WTC11 (cell line): Measurements from ENCODE around the gene RACK1. TPM values are rescaled to one million over a fixed set of nuclear protein-coding genes. Genes with fewer than 3 reads are reported as not detected.

Experiments
- ATAC-seq: fragments of 200-7000 bp; cut with Tn5 transposase; 2 replicates; pipeline ENCODE4 v1.10.0; 2021; ENCODE audit warnings: mild to moderate bottlenecking, moderate library complexity
- CTCF ChIA-PET: fragments of 300-600 bp; sonication (Branson Sonifier 250); formaldehyde crosslinking; loops from one replicate; lab custom pipeline; 2021; ENCODE audit warnings: antibody characterized with exemption; lab: Charles Lee
- POLR2A ChIA-PET: fragments of 350-600 bp; sonication (Branson Sonifier 250); formaldehyde crosslinking; loops from one replicate; lab custom pipeline; 2021; ENCODE audit warnings: antibody characterized with exemption; lab: Charles Lee
- DNase-seq: peaks from one replicate; pipeline ENCODE4 v3.0.0; 2021; ENCODE audit warnings: low spot score
- H3K27ac Mint-ChIP-seq: 2 replicates; pipeline ENCODE4 v1.8.0; 2021; ENCODE audit warnings: mixed read lengths
- H3K27me3 Mint-ChIP-seq: 2 replicates; pipeline ENCODE4 v1.8.0; 2021; ENCODE audit warnings: low read depth, mild to moderate bottlenecking, moderate library complexity, mixed read lengths
- H3K36me3 Mint-ChIP-seq: 2 replicates; pipeline ENCODE4 v1.8.0; 2021; ENCODE audit warnings: mixed read lengths
- H3K4me1 Mint-ChIP-seq: 2 replicates; pipeline ENCODE4 v1.8.0; 2022; ENCODE audit warnings: mixed read lengths
- H3K4me3 Mint-ChIP-seq: 2 replicates; pipeline ENCODE4 v1.8.0; 2021; ENCODE audit warnings: mild to moderate bottlenecking, moderate library complexity, mixed read lengths
- H3K9me3 Mint-ChIP-seq: 2 replicates; pipeline ENCODE4 v1.8.0; 2021; ENCODE audit warnings: mixed read lengths
- ATF1 ChIP-seq: sonication (generic); formaldehyde crosslinking; IDR thresholded peaks from 2 replicates; pipeline ENCODE4 v1.8.1; 2023; ENCODE audit warnings: mild to moderate bottlenecking, moderate library complexity, missing genetic modification reagents
- FOXJ3 ChIP-seq: sonication (generic); formaldehyde crosslinking; IDR thresholded peaks from 2 replicates; pipeline ENCODE4 v1.9.0; 2021; ENCODE audit warnings: missing genetic modification reagents, mild to moderate bottlenecking, borderline replicate concordance
- FOXK1 ChIP-seq: sonication (generic); formaldehyde crosslinking; IDR thresholded peaks from 2 replicates; pipeline ENCODE4 v1.8.0; 2022; ENCODE audit warnings: mild to moderate bottlenecking, moderate library complexity, missing genetic modification reagents
- FOXP1 ChIP-seq: sonication (generic); formaldehyde crosslinking; IDR thresholded peaks from 2 replicates; pipeline ENCODE4 v1.8.0; 2022; ENCODE audit warnings: missing genetic modification reagents, mild to moderate bottlenecking, moderate library complexity, borderline replicate concordance
- GABPB1 ChIP-seq: sonication (generic); formaldehyde crosslinking; IDR thresholded peaks from 2 replicates; pipeline ENCODE4 v1.8.1; 2023; ENCODE audit warnings: mild to moderate bottlenecking, missing genetic modification reagents
- JUN ChIP-seq: sonication (generic); formaldehyde crosslinking; IDR thresholded peaks from 2 replicates; pipeline ENCODE4 v1.8.0; 2023; ENCODE audit warnings: mild to moderate bottlenecking, missing genetic modification reagents
- NFATC4 ChIP-seq: fragments of 250-450 bp; sonication (Bioruptor Pico); IDR thresholded peaks from 2 replicates; pipeline ENCODE4 v1.9.0; 2021; ENCODE audit warnings: mild to moderate bottlenecking
- RELA ChIP-seq: sonication (generic); formaldehyde crosslinking; IDR thresholded peaks from 2 replicates; pipeline ENCODE4 v1.8.1; 2022; ENCODE audit warnings: missing genetic modification reagents, mild to moderate bottlenecking, borderline replicate concordance
- SMAD3 ChIP-seq: sonication (generic); formaldehyde crosslinking; IDR thresholded peaks from 2 replicates; pipeline ENCODE4 v1.8.0; 2022; ENCODE audit warnings: missing genetic modification reagents, mild to moderate bottlenecking, borderline replicate concordance
- SOX15 ChIP-seq: fragments of 250-450 bp; sonication (Bioruptor Pico); IDR thresholded peaks from 2 replicates; pipeline ENCODE4 v1.9.0; 2021; ENCODE audit warnings: mild to moderate bottlenecking
- TEAD4 ChIP-seq: sonication (generic); formaldehyde crosslinking; IDR thresholded peaks from 2 replicates; pipeline ENCODE4 v1.8.0; 2022; ENCODE audit warnings: mild to moderate bottlenecking, missing genetic modification reagents
- TP53 ChIP-seq: sonication (generic); formaldehyde crosslinking; IDR thresholded peaks from 2 replicates; pipeline ENCODE4 v1.8.1; 2023; ENCODE audit warnings: mild to moderate bottlenecking, missing genetic modification reagents
- ZBTB21 ChIP-seq: sonication (generic); formaldehyde crosslinking; IDR thresholded peaks from 2 replicates; pipeline ENCODE4 v1.8.1; 2023; ENCODE audit warnings: mild to moderate bottlenecking, missing genetic modification reagents, borderline replicate concordance
- ZNF263 ChIP-seq: sonication (generic); formaldehyde crosslinking; IDR thresholded peaks from 2 replicates; pipeline ENCODE4 v1.8.1; 2022; ENCODE audit warnings: low read depth, mild to moderate bottlenecking, moderate library complexity, missing genetic modification reagents
- ZNF671 ChIP-seq: fragments of 250-450 bp; sonication (Bioruptor Pico); IDR thresholded peaks from 2 replicates; pipeline ENCODE4 v1.8.0; 2021; ENCODE audit warnings: mild to moderate bottlenecking
- total RNA-seq: library from RNA; stranded (reverse); gene quantifications from 3 replicates; pipeline ENCODE4 v1.2.3, GENCODE V29; 2021
- TF ChIP-seq, protein P1 (sequence below): sonication (generic); formaldehyde crosslinking; IDR thresholded peaks from 2 replicates; pipeline ENCODE4 v1.8.0; 2022; ENCODE audit warnings: mild to moderate bottlenecking, missing genetic modification reagents
- TF ChIP-seq, protein P2 (sequence below): sonication (generic); formaldehyde crosslinking; conservative IDR thresholded peaks from 2 replicates; pipeline ENCODE4 v1.8.1; 2023; ENCODE audit warnings: mild to moderate bottlenecking, low read depth, missing genetic modification reagents, moderate library complexity
- TF ChIP-seq, protein P3 (sequence below): sonication (generic); formaldehyde crosslinking; IDR thresholded peaks from 2 replicates; pipeline ENCODE4 v1.8.1; 2023; ENCODE audit warnings: mild to moderate bottlenecking, missing genetic modification reagents, borderline replicate concordance
- TF ChIP-seq, protein P4 (sequence below): fragments of 250-450 bp; sonication (Bioruptor Pico); IDR thresholded peaks from 2 replicates; pipeline ENCODE4 v1.8.0; 2021; ENCODE audit warnings: mild to moderate bottlenecking
- TF ChIP-seq, protein P5 (sequence below): sonication (generic); formaldehyde crosslinking; conservative IDR thresholded peaks from 2 replicates; pipeline ENCODE4 v1.8.1; 2022; ENCODE audit warnings: mild to moderate bottlenecking, missing genetic modification reagents

Gene RACK1
- total RNA-seq, 1 experiment from 2014 or later, result 2,360 TPM

- ATAC-seq, result peak; percentile 5
- TF ChIP-seq TP53 (CRISPR knock-in tag) (no peak), JUN (no peak), FOXP1 (CRISPR knock-in tag) (0 out of 2 replicates have a peak, but pooled peaks have one; percentile 8), TEAD4 (CRISPR knock-in tag) (no peak), FOXK1 (CRISPR knock-in tag) (peak; percentile 37; the same call in 1 of the 2 replicates)
- TF ChIP-seq, protein P1, sequence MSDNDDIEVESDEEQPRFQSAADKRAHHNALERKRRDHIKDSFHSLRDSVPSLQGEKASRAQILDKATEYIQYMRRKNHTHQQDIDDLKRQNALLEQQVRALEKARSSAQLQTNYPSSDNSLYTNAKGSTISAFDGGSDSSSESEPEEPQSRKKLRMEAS (CRISPR knock-in tag), result no peak
- POLR2A ChIA-PET, result interaction anchor here (0.8 to 3.3 kb wide), 3 partner anchors 14 to 54 kb away, joined by 3 to 24 read pairs (median 4); partner anchors contain the start of gene TRIM52
Observed at GRCh38 chr5:181245427-181246275, 1.9 kb upstream of the RACK1 start.

DNA sequence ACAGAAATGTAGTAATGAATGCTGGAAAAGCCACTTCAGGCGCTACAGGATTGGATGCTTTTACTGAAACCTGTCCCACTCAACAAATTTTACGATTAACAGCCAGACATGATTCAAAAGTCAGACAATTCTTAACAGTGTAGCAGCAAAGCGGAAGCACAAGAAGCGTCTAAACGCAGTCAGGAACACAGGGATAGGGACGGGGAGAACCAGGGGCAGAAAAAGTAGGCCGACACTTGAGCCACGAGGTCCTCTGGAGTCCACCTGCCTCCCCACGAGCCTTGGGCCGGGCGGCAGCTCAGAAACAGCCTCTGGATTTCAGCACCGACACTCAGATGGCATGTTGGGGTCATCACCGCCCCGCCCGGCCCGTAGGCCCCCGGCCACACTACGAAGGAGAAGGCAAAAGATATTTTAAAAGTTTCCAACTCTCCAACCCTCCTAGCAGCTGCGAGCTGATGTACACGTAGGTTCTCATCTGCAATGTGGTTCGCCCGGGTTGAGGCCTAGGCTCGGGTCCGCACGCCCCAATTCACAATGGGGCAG, 615 bp downstream of the RACK1 start:
- ChIA-PET POLR2A (interaction anchor here (0.7 to 1.5 kb wide), 3 partner anchors 20 to 29 kb away, joined by 3 to 4 read pairs (median 4); partner anchors contain the start of gene TRIM41), CTCF (no interaction called here)
- Mint-ChIP-seq H3K4me3 (peak overlapping the region; percentile 99), H3K9me3 (no peaks in the 10 kb centered on the region), H3K4me1 (peaks cover 44% of the 10 kb centered on the region), H3K36me3 (peaks cover 56% of the 10 kb centered on the region), H3K27ac (peak overlapping the region; percentile 100), H3K27me3 (no peaks in the 10 kb centered on the region; the same call in 1 of the 2 replicates)
- no peak for DNase-seq
- TF ChIP-seq TEAD4 (CRISPR knock-in tag) (no peak), FOXP1 (CRISPR knock-in tag) (0 out of 2 replicates have a peak, but pooled peaks have one; percentile 79), TP53 (CRISPR knock-in tag) (no peak), NFATC4 (CRISPR knock-in tag) (no peak), ZNF671 (no peak), ATF1 (no peak), GABPB1 (CRISPR knock-in tag) (no peak), SMAD3 (CRISPR knock-in tag) (no peak), FOXJ3 (CRISPR knock-in tag) (no peak), JUN (peak; percentile 17; the same call in 1 of the 2 replicates), ZBTB21 (CRISPR knock-in tag) (no peak), ZNF263 (CRISPR knock-in tag) (no peak), SOX15 (CRISPR knock-in tag) (no peak), RELA (no peak)
- TF ChIP-seq, protein P2, sequence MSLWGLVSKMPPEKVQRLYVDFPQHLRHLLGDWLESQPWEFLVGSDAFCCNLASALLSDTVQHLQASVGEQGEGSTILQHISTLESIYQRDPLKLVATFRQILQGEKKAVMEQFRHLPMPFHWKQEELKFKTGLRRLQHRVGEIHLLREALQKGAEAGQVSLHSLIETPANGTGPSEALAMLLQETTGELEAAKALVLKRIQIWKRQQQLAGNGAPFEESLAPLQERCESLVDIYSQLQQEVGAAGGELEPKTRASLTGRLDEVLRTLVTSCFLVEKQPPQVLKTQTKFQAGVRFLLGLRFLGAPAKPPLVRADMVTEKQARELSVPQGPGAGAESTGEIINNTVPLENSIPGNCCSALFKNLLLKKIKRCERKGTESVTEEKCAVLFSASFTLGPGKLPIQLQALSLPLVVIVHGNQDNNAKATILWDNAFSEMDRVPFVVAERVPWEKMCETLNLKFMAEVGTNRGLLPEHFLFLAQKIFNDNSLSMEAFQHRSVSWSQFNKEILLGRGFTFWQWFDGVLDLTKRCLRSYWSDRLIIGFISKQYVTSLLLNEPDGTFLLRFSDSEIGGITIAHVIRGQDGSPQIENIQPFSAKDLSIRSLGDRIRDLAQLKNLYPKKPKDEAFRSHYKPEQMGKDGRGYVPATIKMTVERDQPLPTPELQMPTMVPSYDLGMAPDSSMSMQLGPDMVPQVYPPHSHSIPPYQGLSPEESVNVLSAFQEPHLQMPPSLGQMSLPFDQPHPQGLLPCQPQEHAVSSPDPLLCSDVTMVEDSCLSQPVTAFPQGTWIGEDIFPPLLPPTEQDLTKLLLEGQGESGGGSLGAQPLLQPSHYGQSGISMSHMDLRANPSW, result no peak
- TF ChIP-seq, protein P3, sequence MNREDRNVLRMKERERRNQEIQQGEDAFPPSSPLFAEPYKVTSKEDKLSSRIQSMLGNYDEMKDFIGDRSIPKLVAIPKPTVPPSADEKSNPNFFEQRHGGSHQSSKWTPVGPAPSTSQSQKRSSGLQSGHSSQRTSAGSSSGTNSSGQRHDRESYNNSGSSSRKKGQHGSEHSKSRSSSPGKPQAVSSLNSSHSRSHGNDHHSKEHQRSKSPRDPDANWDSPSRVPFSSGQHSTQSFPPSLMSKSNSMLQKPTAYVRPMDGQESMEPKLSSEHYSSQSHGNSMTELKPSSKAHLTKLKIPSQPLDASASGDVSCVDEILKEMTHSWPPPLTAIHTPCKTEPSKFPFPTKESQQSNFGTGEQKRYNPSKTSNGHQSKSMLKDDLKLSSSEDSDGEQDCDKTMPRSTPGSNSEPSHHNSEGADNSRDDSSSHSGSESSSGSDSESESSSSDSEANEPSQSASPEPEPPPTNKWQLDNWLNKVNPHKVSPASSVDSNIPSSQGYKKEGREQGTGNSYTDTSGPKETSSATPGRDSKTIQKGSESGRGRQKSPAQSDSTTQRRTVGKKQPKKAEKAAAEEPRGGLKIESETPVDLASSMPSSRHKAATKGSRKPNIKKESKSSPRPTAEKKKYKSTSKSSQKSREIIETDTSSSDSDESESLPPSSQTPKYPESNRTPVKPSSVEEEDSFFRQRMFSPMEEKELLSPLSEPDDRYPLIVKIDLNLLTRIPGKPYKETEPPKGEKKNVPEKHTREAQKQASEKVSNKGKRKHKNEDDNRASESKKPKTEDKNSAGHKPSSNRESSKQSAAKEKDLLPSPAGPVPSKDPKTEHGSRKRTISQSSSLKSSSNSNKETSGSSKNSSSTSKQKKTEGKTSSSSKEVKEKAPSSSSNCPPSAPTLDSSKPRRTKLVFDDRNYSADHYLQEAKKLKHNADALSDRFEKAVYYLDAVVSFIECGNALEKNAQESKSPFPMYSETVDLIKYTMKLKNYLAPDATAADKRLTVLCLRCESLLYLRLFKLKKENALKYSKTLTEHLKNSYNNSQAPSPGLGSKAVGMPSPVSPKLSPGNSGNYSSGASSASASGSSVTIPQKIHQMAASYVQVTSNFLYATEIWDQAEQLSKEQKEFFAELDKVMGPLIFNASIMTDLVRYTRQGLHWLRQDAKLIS (CRISPR knock-in tag), result no peak
- TF ChIP-seq, protein P4, sequence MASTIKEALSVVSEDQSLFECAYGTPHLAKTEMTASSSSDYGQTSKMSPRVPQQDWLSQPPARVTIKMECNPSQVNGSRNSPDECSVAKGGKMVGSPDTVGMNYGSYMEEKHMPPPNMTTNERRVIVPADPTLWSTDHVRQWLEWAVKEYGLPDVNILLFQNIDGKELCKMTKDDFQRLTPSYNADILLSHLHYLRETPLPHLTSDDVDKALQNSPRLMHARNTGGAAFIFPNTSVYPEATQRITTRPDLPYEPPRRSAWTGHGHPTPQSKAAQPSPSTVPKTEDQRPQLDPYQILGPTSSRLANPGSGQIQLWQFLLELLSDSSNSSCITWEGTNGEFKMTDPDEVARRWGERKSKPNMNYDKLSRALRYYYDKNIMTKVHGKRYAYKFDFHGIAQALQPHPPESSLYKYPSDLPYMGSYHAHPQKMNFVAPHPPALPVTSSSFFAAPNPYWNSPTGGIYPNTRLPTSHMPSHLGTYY, result no peak
- TF ChIP-seq, protein P5, sequence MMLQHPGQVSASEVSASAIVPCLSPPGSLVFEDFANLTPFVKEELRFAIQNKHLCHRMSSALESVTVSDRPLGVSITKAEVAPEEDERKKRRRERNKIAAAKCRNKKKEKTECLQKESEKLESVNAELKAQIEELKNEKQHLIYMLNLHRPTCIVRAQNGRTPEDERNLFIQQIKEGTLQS (CRISPR knock-in tag), result no peak
- no peak for ATAC-seq

More at GRCh38 chr5:181245427-181246275, 1.9 kb upstream of the RACK1 start:
- no peaks in the 10 kb centered on the region for H3K9me3 Mint-ChIP-seq
- no peaks in the 10 kb centered on the region; the same call in 1 of the 2 replicates for H3K27me3 Mint-ChIP-seq
- DNase-seq, result no peak
- CTCF ChIA-PET, result interaction anchor here (0.6 kb wide), 1 partner anchor 40 kb away, joined by 3 read pairs; no protein-coding TSS in a partner anchor
- peak overlapping the region; percentile 93 for H3K27ac Mint-ChIP-seq
- H3K36me3 Mint-ChIP-seq, result peaks cover 47% of the 10 kb centered on the region
- peak overlapping the region; percentile 85 for H3K4me3 Mint-ChIP-seq
- H3K4me1 Mint-ChIP-seq, result peaks cover 56% of the 10 kb centered on the region
